ENCODE measurements around the gene USP53. TPM values are rescaled to one million over a fixed set of nuclear protein-coding genes. Genes with fewer than 3 reads are reported as not detected.

Gene USP53
- total and polyA plus RNA-seq, 2 donors (not counting 3 experiments of a cell fraction or from before 2014, with no cell fraction given) = 7.8 to 22.8 TPM

DNA sequence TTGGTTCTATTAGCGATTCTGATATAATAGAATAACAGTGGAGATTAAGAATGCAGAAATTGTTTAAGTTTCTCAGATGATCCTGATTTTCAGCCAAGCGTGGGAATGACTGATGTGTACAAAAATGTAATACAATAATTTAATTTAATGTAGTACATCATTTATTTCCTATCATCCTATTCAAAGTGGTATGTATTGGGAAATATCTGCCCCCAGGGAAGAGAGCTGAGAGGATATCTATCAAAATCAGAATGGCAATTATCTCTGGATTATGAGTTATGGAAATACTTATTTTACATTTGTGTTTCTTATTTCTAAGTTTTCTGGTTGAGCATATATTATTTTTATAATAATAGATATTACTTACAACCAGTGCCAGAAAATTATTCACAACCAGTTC is 105.5 kb downstream of the USP53 start:
- no TSS peak for BruUV-seq (replicated peaks)
- dilution Hi-C loops (cut with MboI; ENCODE audit: extremely low pct_ligation_motif_present, low sequenced_read_pairs) (no loop called here), intact Hi-C loops (cut with micrococcal nuclease) (no loop called here)
- Histone ChIP-seq H3K36me3 (ENCODE audit: control insufficient read depth in 2 of 2, extremely low read depth in 1 of 2, insufficient read depth in 2 of 2, low read length in 2 of 2) (no peaks in the 10 kb centered on the region), H4K20me1 (replicated peaks; ENCODE audit: control insufficient read depth, extremely low read depth, insufficient read depth, low read length) (no peaks in the 10 kb centered on the region), H2AFZ (ENCODE audit: low read depth, low read length) (no peak overlapping the region), H3K9me3 (replicated peaks; ENCODE audit: control insufficient read depth, insufficient read depth, low read length) (no peaks in the 10 kb centered on the region), H3K4me3 (replicated peaks in 1 of 3; ENCODE audit: insufficient read depth in 1 of 3, low read depth in 1 of 3, low read length in 3 of 3) (no peak overlapping the region), H3K9me1 (replicated peaks; ENCODE audit: control insufficient read depth, extremely low read depth, insufficient read depth, low read length) (no peaks in the 10 kb centered on the region), H3K4me2 (ENCODE audit: insufficient read depth, low read length) (no peak overlapping the region), H3K27me3 (ENCODE audit: control insufficient read depth in 2 of 2, insufficient read depth in 2 of 2, low read length in 2 of 2) (peaks cover 5 to 26% of the 10 kb centered on the region in 2 experiments), H3K79me2 (ENCODE audit: control insufficient read depth, insufficient read depth, low read length) (no peaks in the 10 kb centered on the region), H3K9ac (replicated peaks; ENCODE audit: extremely low read depth, insufficient read depth, low read length) (no peak overlapping the region), H3K4me1 (ENCODE audit: control insufficient read depth, extremely low read depth, insufficient read depth, low read length) (no peaks in the 10 kb centered on the region), H3K27ac (ENCODE audit: insufficient read depth, low read depth, low read length) (no peak overlapping the region)
- TF ChIP-seq, protein P1, sequence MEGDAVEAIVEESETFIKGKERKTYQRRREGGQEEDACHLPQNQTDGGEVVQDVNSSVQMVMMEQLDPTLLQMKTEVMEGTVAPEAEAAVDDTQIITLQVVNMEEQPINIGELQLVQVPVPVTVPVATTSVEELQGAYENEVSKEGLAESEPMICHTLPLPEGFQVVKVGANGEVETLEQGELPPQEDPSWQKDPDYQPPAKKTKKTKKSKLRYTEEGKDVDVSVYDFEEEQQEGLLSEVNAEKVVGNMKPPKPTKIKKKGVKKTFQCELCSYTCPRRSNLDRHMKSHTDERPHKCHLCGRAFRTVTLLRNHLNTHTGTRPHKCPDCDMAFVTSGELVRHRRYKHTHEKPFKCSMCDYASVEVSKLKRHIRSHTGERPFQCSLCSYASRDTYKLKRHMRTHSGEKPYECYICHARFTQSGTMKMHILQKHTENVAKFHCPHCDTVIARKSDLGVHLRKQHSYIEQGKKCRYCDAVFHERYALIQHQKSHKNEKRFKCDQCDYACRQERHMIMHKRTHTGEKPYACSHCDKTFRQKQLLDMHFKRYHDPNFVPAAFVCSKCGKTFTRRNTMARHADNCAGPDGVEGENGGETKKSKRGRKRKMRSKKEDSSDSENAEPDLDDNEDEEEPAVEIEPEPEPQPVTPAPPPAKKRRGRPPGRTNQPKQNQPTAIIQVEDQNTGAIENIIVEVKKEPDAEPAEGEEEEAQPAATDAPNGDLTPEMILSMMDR (IDR thresholded peaks at IDR 0.05; ENCODE audit: extremely low read depth in 1 of 2, insufficient read depth in 1 of 2, low read depth in 1 of 2, low read length in 2 of 2) = no peak
- no peak for TF ChIP-seq POLR2A (IDR thresholded peaks at IDR 0.05; ENCODE audit: low read depth, low read length)
- no peak for TF ChIP-seq POLR2AphosphoS5 (IDR thresholded peaks at IDR 0.05; ENCODE audit: insufficient read depth, low read depth, low read length)
- TF ChIP-seq JUN (IDR thresholded peaks at IDR 0.05; ENCODE audit: borderline replicate concordance, insufficient read depth, insufficient read length, low read depth) = no peak
- no peak for TF ChIP-seq FOS (IDR thresholded peaks at IDR 0.05; ENCODE audit: borderline replicate concordance, insufficient read depth, low read length)
- TF ChIP-seq EZH2 (IDR thresholded peaks at IDR 0.05; ENCODE audit: borderline replicate concordance, low read depth, low read length, severe bottlenecking) = no peak
- no peak for TF ChIP-seq GATA2 (IDR thresholded peaks at IDR 0.05; ENCODE audit: insufficient read depth, insufficient read length, low read depth, low read length)
- TF ChIP-seq, protein P2, sequence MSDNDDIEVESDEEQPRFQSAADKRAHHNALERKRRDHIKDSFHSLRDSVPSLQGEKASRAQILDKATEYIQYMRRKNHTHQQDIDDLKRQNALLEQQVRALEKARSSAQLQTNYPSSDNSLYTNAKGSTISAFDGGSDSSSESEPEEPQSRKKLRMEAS (IDR thresholded peaks at IDR 0.05; ENCODE audit: insufficient read depth, insufficient read length) = no peak
- TF ChIP-seq MYC (IDR thresholded peaks at IDR 0.05; ENCODE audit: low read depth, low read length) = no peak
- FAIRE-seq (no peak), DNase-seq (ENCODE audit: low read depth, low spot score) (no peak)
- ChIA-PET CTCF (interaction anchor here (1.1 to 3.1 kb wide), 2 partner anchors 309 to 730 kb away, joined by 3 to 15 read pairs; no protein-coding TSS in a partner anchor), POLR2A (no interaction called here)
